Smooth muscle cell (in vitro differentiated cells): ENCODE measurements around the gene OXLD1. TPM values are rescaled to one million over a fixed set of nuclear protein-coding genes. Genes with fewer than 3 reads are reported as not detected.

Source experiments
- DNase-seq: peaks from one replicate; lab custom pipeline; 2025; ENCODE audit not compliant: unreplicated experiment; lab: John Stamatoyannopoulos, UW
- H2AFZ ChIP-seq: fragments of 200-600 bp; sonication (generic); 2 replicates; pipeline ENCODE4 v1.6.0; 2016; ENCODE audit warnings: antibody characterized with exemption, low read depth, mild to moderate bottlenecking
- H3F3A ChIP-seq: fragments of 200-600 bp; sonication (generic); 2 replicates; pipeline ENCODE4 v1.6.0; 2017; ENCODE audit warnings: antibody characterized with exemption, low read depth
- H3K27ac ChIP-seq: fragments of 200-600 bp; sonication (generic); 2 replicates; pipeline ENCODE4 v1.5.1; 2016; ENCODE audit warnings: low read depth, mild to moderate bottlenecking
- H3K27me3 ChIP-seq: fragments of 200-600 bp; sonication (generic); 2 replicates; pipeline ENCODE4 v1.6.1; 2016; ENCODE audit warnings: low read depth, mild to moderate bottlenecking
- H3K36me3 ChIP-seq: fragments of 200-600 bp; sonication (generic); 2 replicates; pipeline ENCODE4 v1.5.1; 2016; ENCODE audit warnings: low read depth
- H3K4me1 ChIP-seq: fragments of 200-600 bp; sonication (generic); 2 replicates; pipeline ENCODE4 v1.5.1; 2016; ENCODE audit warnings: low read depth
- H3K4me2 ChIP-seq: fragments of 200-600 bp; sonication (generic); 2 replicates; pipeline ENCODE4 v1.6.0; 2016; ENCODE audit warnings: mild to moderate bottlenecking
- H3K4me3 ChIP-seq: fragments of 200-600 bp; sonication (generic); 2 replicates; pipeline ENCODE4 v1.5.1; 2016; ENCODE audit warnings: mild to moderate bottlenecking
- H3K79me2 ChIP-seq: fragments of 200-600 bp; sonication (generic); 2 replicates; pipeline ENCODE4 v1.6.0; 2016; ENCODE audit warnings: low read depth, mild to moderate bottlenecking
- H3K9ac ChIP-seq: fragments of 200-600 bp; sonication (generic); 2 replicates; pipeline ENCODE4 v1.6.0; 2016; ENCODE audit warnings: low read depth
- H3K9me3 ChIP-seq: fragments of 200-600 bp; sonication (generic); replicated peaks from 2 replicates; pipeline ENCODE4 v1.5.1; 2016; ENCODE audit warnings: low read depth
- H4K20me1 ChIP-seq: fragments of 200-600 bp; sonication (generic); 2 replicates; pipeline ENCODE4 v1.6.0; 2016; ENCODE audit warnings: low read depth
- CTCF ChIP-seq: fragments of 200-600 bp; sonication (generic); IDR thresholded peaks from 2 replicates; pipeline ENCODE4 v1.5.1; 2017; ENCODE audit warnings: borderline replicate concordance, mild to moderate bottlenecking, antibody characterized with exemption; ENCODE audit not compliant: insufficient read depth, poor library complexity, severe bottlenecking
- WGBS: methylation state at CpG from one replicate; pipeline ENCODE4 v1.1.7; 2016; ENCODE audit warnings: low lambda C conversion rate; 5-methylcytosine and 5-hydroxymethylcytosine counted together
- polyA plus RNA-seq: library from polyadenylated mRNA; unstranded; fragments of >200 nt; fragmentation: Nextera tagmentation; extraction: Ambion mirVana; gene quantifications from 2 replicates; pipeline ENCODE4 v1.2.1, GENCODE V29; 2016
- total RNA-seq: library from RNA; depleted of rRNA; stranded (reverse); fragments of >200 nt; gene quantifications from 2 replicates; pipeline ENCODE4 v1.2.3, GENCODE V29; 2014

OXLD1 gene
- total and polyA plus RNA-seq, 2 experiments from 2014 or later: 13.0 to 32.3 TPM

- H4K20me1 ChIP-seq: peaks cover 19% of the 10 kb centered on the region
Measured at GRCh38 chr17:81705518-81706231, 39.3 kb upstream of the OXLD1 start.

GRCh38 chr17:81703747-81704654, 37.6 kb upstream of the OXLD1 start:
- Histone ChIP-seq H3K4me3 (peak overlapping the region; percentile 93), H3K9ac (peak overlapping the region; percentile 99), H2AFZ (no peak overlapping the region), H3K4me1 (peaks cover 16% of the 10 kb centered on the region), H3K79me2 (peaks cover 55% of the 10 kb centered on the region), H3K9me3 (no peaks in the 10 kb centered on the region), H4K20me1 (peaks cover 22% of the 10 kb centered on the region), H3K36me3 (no peaks in the 10 kb centered on the region), H3K27ac (peak overlapping the region; percentile 97), H3K4me2 (peak overlapping the region; percentile 97), H3F3A (no peaks in the 10 kb centered on the region), H3K27me3 (no peaks in the 10 kb centered on the region)
- WGBS: 35% methylated on average over 27 of the region's 27 CpGs
- DNase-seq: no peak
- TF ChIP-seq CTCF: no peak

More at GRCh38 chr17:81705518-81706231, 39.3 kb upstream of the OXLD1 start:
- no peak for DNase-seq
- H2AFZ ChIP-seq: no peak overlapping the region
- TF ChIP-seq CTCF: no peak
- H3K4me1 ChIP-seq: peaks cover 23% of the 10 kb centered on the region
- no peak overlapping the region for H3K9ac ChIP-seq
- H3K79me2 ChIP-seq: peaks cover 39% of the 10 kb centered on the region
- 98% methylated on average over 30 of the region's 30 CpGs for WGBS
- H3K9me3 ChIP-seq: no peaks in the 10 kb centered on the region
- H3K27me3 ChIP-seq: no peaks in the 10 kb centered on the region
- H3F3A ChIP-seq: no peaks in the 10 kb centered on the region
- H3K4me2 ChIP-seq: no peak overlapping the region
- no peak overlapping the region for H3K27ac ChIP-seq
- no peaks in the 10 kb centered on the region for H3K36me3 ChIP-seq
- no peak overlapping the region for H3K4me3 ChIP-seq

- peaks cover 16% of the 10 kb centered on the region for H3K4me1 ChIP-seq
- no peaks in the 10 kb centered on the region for H3F3A ChIP-seq
- H3K9me3 ChIP-seq: no peaks in the 10 kb centered on the region
- WGBS: under 1% methylated on average over 78 of the region's 102 CpGs
- peak within 1 kb of the TSS; percentile 93 for H3K4me3 ChIP-seq
- peak within 1 kb of the TSS; percentile 97 for H3K27ac ChIP-seq
- TF ChIP-seq CTCF: no peak
- peak within 1 kb of the TSS; percentile 77 for H2AFZ ChIP-seq
- H3K27me3 ChIP-seq: no peaks in the 10 kb centered on the region
- H3K79me2 ChIP-seq: peaks cover 60% of the 10 kb centered on the region
- peak; percentile 64 for DNase-seq
- peak within 1 kb of the TSS; percentile 97 for H3K4me2 ChIP-seq
- H4K20me1 ChIP-seq: peaks cover 31% of the 10 kb centered on the region
- H3K36me3 ChIP-seq: no peaks in the 10 kb centered on the region
- peak within 1 kb of the TSS; percentile 99 for H3K9ac ChIP-seq
Measured at GRCh38 chr17:81702934-81703746, 36.7 kb upstream of the OXLD1 start, which contains the start of gene MRPL12. TSS of gene MRPL12 (plus strand) at chr17:81703367. CDS start at chr17:81703502, 135 bp downstream.
